ENCODE measurements around the gene FXR1. TPM values are rescaled to one million over a fixed set of nuclear protein-coding genes. Genes with fewer than 3 reads are reported as not detected.

Gene FXR1
- total RNA-seq, 1 experiment from 2014 or later, result 215 TPM

- no TSS peak for BruUV-seq (replicated peaks)
- peaks cover 0 to 10% of the 10 kb centered on the region in 2 experiments; a peak in 1 of 4 replicates for H3K36me3 ChIP-seq (ENCODE audit: control insufficient read depth in 1 of 2, insufficient read depth in 2 of 2, low read length in 2 of 2)
- ChIA-PET RAD21 (ENCODE audit: low non-redundant PET in 1 of 2, low total read pairs in 2 of 2, uncharacterized antibody in 2 of 2, unreplicated experiment in 2 of 2) (no interaction called here), CTCF (no interaction called here), POLR2A (no interaction called here)
- H3K27me3 ChIP-seq (ENCODE audit: insufficient read depth, low read length), result no peaks in the 10 kb centered on the region
- ATAC-seq (no peak), DNase-seq (ENCODE audit: low read depth, low spot score) (no peak)
- no peak overlapping the region for H3K4me2 ChIP-seq (ENCODE audit: low read length)
- H3K27ac ChIP-seq (ENCODE audit: low read depth, low read length), result no peak overlapping the region
- no peak overlapping the region for H3K9ac ChIP-seq (ENCODE audit: low read length)
- intact Hi-C loops (cut with micrococcal nuclease), result loop anchor here (10.0 kb wide), 1 partner anchor 306 kb away; the partner anchor contains the start of gene TTC14
- TF ChIP-seq SP1 (IDR thresholded peaks at IDR 0.05; ENCODE audit: low read depth) (no peak), TCF7L2 (IDR thresholded peaks at IDR 0.05; ENCODE audit: borderline replicate concordance, extremely low read depth, insufficient read depth, insufficient read length) (no peak), SIN3A (IDR thresholded peaks at IDR 0.05; ENCODE audit: low read depth) (no peak), ATF3 (IDR thresholded peaks at IDR 0.05) (no peak), REST (IDR thresholded peaks at IDR 0.05; ENCODE audit: low read depth) (no peak), EGR1 (IDR thresholded peaks at IDR 0.05; ENCODE audit: low read depth) (no peak), EZH2phosphoT487 (IDR thresholded peaks at IDR 0.05; ENCODE audit: borderline replicate concordance) (no peak), ELF1 (IDR thresholded peaks at IDR 0.05; ENCODE audit: borderline replicate concordance, low read depth) (no peak), ZNF274 (IDR thresholded peaks at IDR 0.05; ENCODE audit: low read depth, low read length) (no peak), POLR2AphosphoS5 (IDR thresholded peaks at IDR 0.05; ENCODE audit: low read depth, low read length) (no peak), POLR2A (IDR thresholded peaks at IDR 0.05; ENCODE audit: borderline replicate concordance, extremely low read depth, insufficient read depth, insufficient read length) (no peak), CEBPB (IDR thresholded peaks at IDR 0.05; ENCODE audit: low read depth) (no peak), EZH2 (IDR thresholded peaks at IDR 0.05) (no peak), ZFX (IDR thresholded peaks at IDR 0.05) (no peak), FOSL1 (IDR thresholded peaks at IDR 0.05; ENCODE audit: low read depth) (no peak), CBX3 (IDR thresholded peaks at IDR 0.05; ENCODE audit: low read depth) (no peak), JUND (IDR thresholded peaks at IDR 0.05) (no peak)
- TF ChIP-seq, protein P1, sequence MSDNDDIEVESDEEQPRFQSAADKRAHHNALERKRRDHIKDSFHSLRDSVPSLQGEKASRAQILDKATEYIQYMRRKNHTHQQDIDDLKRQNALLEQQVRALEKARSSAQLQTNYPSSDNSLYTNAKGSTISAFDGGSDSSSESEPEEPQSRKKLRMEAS (IDR thresholded peaks at IDR 0.05), result no peak
- TF ChIP-seq, protein P2, sequence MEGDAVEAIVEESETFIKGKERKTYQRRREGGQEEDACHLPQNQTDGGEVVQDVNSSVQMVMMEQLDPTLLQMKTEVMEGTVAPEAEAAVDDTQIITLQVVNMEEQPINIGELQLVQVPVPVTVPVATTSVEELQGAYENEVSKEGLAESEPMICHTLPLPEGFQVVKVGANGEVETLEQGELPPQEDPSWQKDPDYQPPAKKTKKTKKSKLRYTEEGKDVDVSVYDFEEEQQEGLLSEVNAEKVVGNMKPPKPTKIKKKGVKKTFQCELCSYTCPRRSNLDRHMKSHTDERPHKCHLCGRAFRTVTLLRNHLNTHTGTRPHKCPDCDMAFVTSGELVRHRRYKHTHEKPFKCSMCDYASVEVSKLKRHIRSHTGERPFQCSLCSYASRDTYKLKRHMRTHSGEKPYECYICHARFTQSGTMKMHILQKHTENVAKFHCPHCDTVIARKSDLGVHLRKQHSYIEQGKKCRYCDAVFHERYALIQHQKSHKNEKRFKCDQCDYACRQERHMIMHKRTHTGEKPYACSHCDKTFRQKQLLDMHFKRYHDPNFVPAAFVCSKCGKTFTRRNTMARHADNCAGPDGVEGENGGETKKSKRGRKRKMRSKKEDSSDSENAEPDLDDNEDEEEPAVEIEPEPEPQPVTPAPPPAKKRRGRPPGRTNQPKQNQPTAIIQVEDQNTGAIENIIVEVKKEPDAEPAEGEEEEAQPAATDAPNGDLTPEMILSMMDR (IDR thresholded peaks at IDR 0.05 in 2 of 3, conservative IDR thresholded peaks at IDR 0.05 in 1 of 3; ENCODE audit: borderline replicate concordance in 1 of 3, insufficient read depth in 1 of 3, low read depth in 2 of 3, low read length in 2 of 3), result no peak
- TF ChIP-seq, protein P3, sequence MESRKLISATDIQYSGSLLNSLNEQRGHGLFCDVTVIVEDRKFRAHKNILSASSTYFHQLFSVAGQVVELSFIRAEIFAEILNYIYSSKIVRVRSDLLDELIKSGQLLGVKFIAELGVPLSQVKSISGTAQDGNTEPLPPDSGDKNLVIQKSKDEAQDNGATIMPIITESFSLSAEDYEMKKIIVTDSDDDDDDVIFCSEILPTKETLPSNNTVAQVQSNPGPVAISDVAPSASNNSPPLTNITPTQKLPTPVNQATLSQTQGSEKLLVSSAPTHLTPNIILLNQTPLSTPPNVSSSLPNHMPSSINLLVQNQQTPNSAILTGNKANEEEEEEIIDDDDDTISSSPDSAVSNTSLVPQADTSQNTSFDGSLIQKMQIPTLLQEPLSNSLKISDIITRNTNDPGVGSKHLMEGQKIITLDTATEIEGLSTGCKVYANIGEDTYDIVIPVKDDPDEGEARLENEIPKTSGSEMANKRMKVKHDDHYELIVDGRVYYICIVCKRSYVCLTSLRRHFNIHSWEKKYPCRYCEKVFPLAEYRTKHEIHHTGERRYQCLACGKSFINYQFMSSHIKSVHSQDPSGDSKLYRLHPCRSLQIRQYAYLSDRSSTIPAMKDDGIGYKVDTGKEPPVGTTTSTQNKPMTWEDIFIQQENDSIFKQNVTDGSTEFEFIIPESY (IDR thresholded peaks at IDR 0.05; ENCODE audit: extremely low read depth, insufficient replicate concordance, low read length), result no peak
- no peaks in the 10 kb centered on the region for H3K9me2 ChIP-seq (ENCODE audit: insufficient read depth)
- peaks cover 11 to 19% of the 10 kb centered on the region in 2 experiments; a peak in 3 of 4 replicates for H3K4me1 ChIP-seq (ENCODE audit: control insufficient read depth in 1 of 2, insufficient read depth in 2 of 2, low read length in 2 of 2)
- H4K20me1 ChIP-seq (ENCODE audit: insufficient read depth), result peaks cover 20% of the 10 kb centered on the region
- no peak overlapping the region for H2AFZ ChIP-seq (ENCODE audit: low read depth, low read length, poor library complexity, severe bottlenecking)
- H3K79me2 ChIP-seq (ENCODE audit: insufficient read depth, low read length), result peaks cover 34% of the 10 kb centered on the region
- H3K4me3 ChIP-seq (replicated peaks in 1 of 2; ENCODE audit: low read depth in 1 of 2, low read length in 2 of 2), result no peak overlapping the region
- H3K9me3 ChIP-seq (ENCODE audit: control insufficient read depth in 1 of 2, insufficient read depth in 1 of 2, low read depth in 1 of 2, low read length in 2 of 2), result 0 out of 4 replicates have a peak, but pooled peaks cover 0 to 2% of the 10 kb centered on the region in 2 experiments
These were observed 1.6 kb upstream of the FXR1 start for GRCh38 chr3:180910823-180911222.

Measured in HCT116 (cell line).